H1 (cell line): ENCODE data around the gene MAML3. TPM values are rescaled to one million over a fixed set of nuclear protein-coding genes. Genes with fewer than 3 reads are reported as not detected.

ENCODE experiments used
- CTCF ChIA-PET: fragments of 300-600 bp; sonication (Branson Sonifier 250); formaldehyde crosslinking; loops from one replicate; lab custom pipeline; 2021; ENCODE audit not compliant: partially characterized antibody; lab: Charles Lee
- POLR2A ChIA-PET: fragments of 300-600 bp; sonication (Branson Sonifier 250); formaldehyde crosslinking; loops from one replicate; lab custom pipeline; 2021; ENCODE audit warnings: inconsistent platforms; ENCODE audit not compliant: partially characterized antibody; lab: Charles Lee
- DNase-seq, 2 experiments: peaks; one replicate each; pipeline versions ENCODE4 v3.0.0 to v3.0.0-alpha.2; 2010 to 2022; ENCODE audit warnings: low spot score in 2 of 2, low read depth in 1 of 2, mixed read lengths in 1 of 2
- FAIRE-seq: peaks from 2 replicates; lab custom pipeline; 2011; peaks lifted over from hg19 to GRCh38; lab: Jason Lieb, UNC
- H2AFZ ChIP-seq: 2 replicates; pipeline ENCODE4 v1.8.1; 2012; ENCODE audit warnings: low read length, inconsistent platforms
- H2AK5ac ChIP-seq: 2 replicates; pipeline ENCODE4 v1.6.1; 2013; ENCODE audit warnings: low read depth, low read length
- H2BK120ac ChIP-seq: replicated peaks from 2 replicates; pipeline ENCODE3; 2013; ENCODE audit warnings: low read depth, low read length, inconsistent platforms
- H2BK12ac ChIP-seq: 2 replicates; pipeline ENCODE4 v1.6.1; 2013; ENCODE audit warnings: low read depth, low read length
- H2BK15ac ChIP-seq: 2 replicates; pipeline ENCODE4 v1.6.1; 2013; ENCODE audit warnings: low read length
- H2BK20ac ChIP-seq: 2 replicates; pipeline ENCODE4 v1.6.1; 2013; ENCODE audit warnings: low read length
- H2BK5ac ChIP-seq: 2 replicates; pipeline ENCODE4 v1.6.1; 2013; ENCODE audit warnings: low read depth, low read length
- H3K14ac ChIP-seq: 2 replicates; pipeline ENCODE4 v1.6.1; 2013; ENCODE audit warnings: inconsistent platforms; ENCODE audit not compliant: insufficient read length
- H3K18ac ChIP-seq: 2 replicates; pipeline ENCODE4 v1.6.1; 2013; ENCODE audit warnings: low read length; ENCODE audit errors: extremely low read depth
- H3K23ac ChIP-seq: 2 replicates; pipeline ENCODE4 v1.6.1; 2013; ENCODE audit warnings: inconsistent platforms; ENCODE audit not compliant: insufficient read length
- H3K23me2 ChIP-seq: 2 replicates; pipeline ENCODE4 v1.6.1; 2013; ENCODE audit warnings: low read depth, low read length
- H3K27ac ChIP-seq: 2 replicates; pipeline ENCODE4 v1.6.1; 2011; ENCODE audit warnings: low read depth, low read length, inconsistent platforms
- H3K27me3 ChIP-seq, 4 experiments: replicated peaks in 1 of 4; 1 replicate in 1 of 4; 2 replicates in 3 of 4; pipeline versions ENCODE4 v1.6.1 to v1.8.1; 2011 to 2013; ENCODE audit warnings: low read length in 3 of 4, mild to moderate bottlenecking in 3 of 4, inconsistent platforms in 2 of 4, mixed read lengths in 2 of 4, moderate library complexity in 1 of 4; ENCODE audit not compliant: control insufficient read depth in 3 of 4, insufficient read depth in 3 of 4; ENCODE audit errors: extremely low read depth in 1 of 4
- H3K36me3 ChIP-seq, 4 experiments: 2 replicates each; pipeline versions ENCODE4 v1.6.1 to v1.8.1; 2011 to 2013; ENCODE audit warnings: mild to moderate bottlenecking in 4 of 4, low read length in 3 of 4, moderate library complexity in 2 of 4, control low read depth in 1 of 4, inconsistent platforms in 1 of 4; ENCODE audit not compliant: insufficient read depth in 4 of 4, control insufficient read depth in 2 of 4
- H3K4ac ChIP-seq: replicated peaks from 2 replicates; pipeline ENCODE3; 2013; ENCODE audit warnings: low read length, low read depth, mixed read lengths, inconsistent platforms; ENCODE audit not compliant: insufficient read length
- H3K4me1 ChIP-seq, 4 experiments: replicated peaks in 1 of 4; 1 replicate in 1 of 4; 2 replicates in 3 of 4; pipeline versions ENCODE4 v1.6.1 to v1.8.1; 2011 to 2013; ENCODE audit warnings: low read length in 3 of 4, inconsistent platforms in 2 of 4, mixed read lengths in 1 of 4; ENCODE audit not compliant: insufficient read depth in 4 of 4, control insufficient read depth in 3 of 4
- H3K4me2 ChIP-seq, 2 experiments: 2 replicates each; pipeline versions ENCODE4 v1.6.1 to v1.8.1; 2011 to 2013; ENCODE audit warnings: low read depth in 2 of 2, low read length in 2 of 2, control low read depth in 1 of 2, inconsistent platforms in 1 of 2, mild to moderate bottlenecking in 1 of 2; ENCODE audit not compliant: insufficient read depth in 1 of 2
- H3K4me3 ChIP-seq, 4 experiments: fragments of 200-600, 300-600 bp in 1 of 4; sonication (generic), shearing (Covaris generic), sonication (Bioruptor Twin) in 1 of 4; 2 replicates each; pipeline versions ENCODE4 v1.5.1 to v1.8.1; 2011 to 2016; ENCODE audit warnings: low read length in 4 of 4, low read depth in 3 of 4, control low read depth in 2 of 4, inconsistent platforms in 2 of 4, mild to moderate bottlenecking in 2 of 4, mixed read lengths in 1 of 4, moderate library complexity in 1 of 4; ENCODE audit not compliant: insufficient read depth in 2 of 4; ENCODE audit errors: extremely low read depth in 1 of 4
- H3K56ac ChIP-seq: replicated peaks from 2 replicates; pipeline ENCODE3; 2013; ENCODE audit warnings: low read depth, mild to moderate bottlenecking, mixed read lengths, low read length, inconsistent platforms; ENCODE audit not compliant: insufficient read length
- H3K79me1 ChIP-seq: 2 replicates; pipeline ENCODE4 v1.6.1; 2013; ENCODE audit warnings: low read depth, low read length, control low read depth
- H3K79me2 ChIP-seq, 2 experiments: 2 replicates each; pipeline versions ENCODE4 v1.6.1 to v1.8.1; 2012 to 2013; ENCODE audit warnings: low read length in 2 of 2, mild to moderate bottlenecking in 2 of 2, inconsistent platforms in 1 of 2; ENCODE audit not compliant: insufficient read depth in 2 of 2, control insufficient read depth in 1 of 2
- H3K9ac ChIP-seq, 4 experiments: replicated peaks in 1 of 4; 1 replicate in 1 of 4; 2 replicates in 3 of 4; pipeline versions ENCODE4 v1.6.1 to v1.8.1; 2011 to 2013; ENCODE audit warnings: low read depth in 3 of 4, low read length in 3 of 4, control low read depth in 2 of 4, mild to moderate bottlenecking in 2 of 4, moderate library complexity in 2 of 4, inconsistent platforms in 1 of 4; ENCODE audit errors: extremely low read depth in 1 of 4
- H3K9me3 ChIP-seq, 2 experiments: 2 replicates each; pipeline versions ENCODE4 v1.6.1 to v1.8.1; 2012 to 2013; ENCODE audit warnings: mild to moderate bottlenecking in 2 of 2, moderate library complexity in 2 of 2, control low read depth in 1 of 2, inconsistent platforms in 1 of 2, low read depth in 1 of 2, low read length in 1 of 2, mixed read lengths in 1 of 2; ENCODE audit not compliant: insufficient read depth in 2 of 2
- H4K20me1 ChIP-seq, 2 experiments: replicated peaks in 1 of 2; 2 replicates each; pipeline versions ENCODE3 to v1.8.1; 2011 to 2013; ENCODE audit warnings: inconsistent platforms in 2 of 2, low read length in 2 of 2, mild to moderate bottlenecking in 1 of 2; ENCODE audit not compliant: insufficient read depth in 2 of 2, control insufficient read depth in 1 of 2
- H4K5ac ChIP-seq: 2 replicates; pipeline ENCODE4 v1.6.1; 2013; ENCODE audit warnings: low read length, low read depth, mixed read lengths, inconsistent platforms; ENCODE audit not compliant: insufficient read length
- H4K8ac ChIP-seq: 2 replicates; pipeline ENCODE4 v1.8.0; 2013; ENCODE audit warnings: mild to moderate bottlenecking, moderate library complexity, low read length, inconsistent platforms; ENCODE audit not compliant: insufficient read depth; ENCODE audit errors: extremely low read depth
- H4K91ac ChIP-seq: replicated peaks from 2 replicates; pipeline ENCODE3; 2013; ENCODE audit warnings: low read length, mixed read lengths, inconsistent platforms; ENCODE audit not compliant: insufficient read length
- BCL11A ChIP-seq, 2 experiments: IDR thresholded peaks; one replicate each; pipeline ENCODE4 v1.6.1; 2011; ENCODE audit warnings: low read depth in 2 of 2, low read length in 2 of 2, mild to moderate bottlenecking in 2 of 2
- CBX8 ChIP-seq: fragments of 300-800, 300-1000 bp; sonication (generic); IDR thresholded peaks from 2 replicates; pipeline ENCODE4 v1.7.1; 2016; ENCODE audit warnings: low read depth, low read length, borderline replicate concordance
- CHD1 ChIP-seq: IDR thresholded peaks from 2 replicates; pipeline ENCODE4 v1.6.1; 2012; ENCODE audit warnings: low read depth, low read length, improper control_type of control experiment
- CTBP2 ChIP-seq: IDR thresholded peaks from 2 replicates; pipeline ENCODE4 v1.7.0; 2011; ENCODE audit warnings: borderline replicate concordance, mild to moderate bottlenecking, moderate library complexity, mixed read lengths, low read length; ENCODE audit not compliant: insufficient read depth, insufficient read length
- JUND ChIP-seq: IDR thresholded peaks from 2 replicates; pipeline ENCODE4 v1.6.1; 2011; ENCODE audit warnings: mild to moderate bottlenecking, improper control_type of control experiment, low read length
- POU5F1 ChIP-seq: IDR thresholded peaks from 2 replicates; pipeline ENCODE4 v1.6.1; 2011; ENCODE audit warnings: low read depth, mild to moderate bottlenecking, low read length, moderate library complexity
- SAP30 ChIP-seq: fragments of 300-600 bp; sonication (generic); IDR thresholded peaks from 2 replicates; pipeline ENCODE4 v1.7.1; 2012; ENCODE audit warnings: low read length, moderate library complexity, mild to moderate bottlenecking, inconsistent platforms; ENCODE audit not compliant: insufficient read depth, insufficient replicate concordance
- SUZ12 ChIP-seq: fragments of 200-600 bp; sonication (generic); IDR thresholded peaks from 2 replicates; pipeline ENCODE4 v1.6.1; 2012; ENCODE audit warnings: mild to moderate bottlenecking, inconsistent platforms, low read length, moderate library complexity, mixed read lengths
- ZNF274 ChIP-seq: IDR thresholded peaks from 2 replicates; pipeline ENCODE4 v1.7.0; 2012; ENCODE audit warnings: low read length, borderline replicate concordance; ENCODE audit errors: extremely low read depth
- WGBS, 2 experiments: shearing (Covaris generic) in 1 of 2; methylation state at CpG; one replicate each; pipeline versions ENCODE4 v1.1.6 to v1.1.7; 2013 to 2015; ENCODE audit warnings: low lambda C conversion rate in 2 of 2, mixed read lengths in 2 of 2, inconsistent platforms in 1 of 2, low coverage in 1 of 2, missing lambda C conversion rate in 1 of 2; ENCODE audit not compliant: insufficient replicate concordance in 2 of 2, insufficient coverage in 1 of 2, insufficient read length in 1 of 2; ENCODE audit errors: extremely low coverage in 1 of 2, missing lambda C conversion rate in 1 of 2; 5-methylcytosine and 5-hydroxymethylcytosine counted together
- polyA plus RNA-seq, 7 experiments: library from polyadenylated mRNA; depleted of rRNA in 3 of 7; stranded (reverse) in 5 of 7; unstranded in 2 of 7; fragments of >200 nt in 5 of 7; fragments of 200-250 nt in 2 of 7; gene quantifications; 1 replicate in 5 of 7; 2 replicates in 1 of 7; 4 replicates in 1 of 7; pipeline versions ENCODE4 v1.2.1 to v1.2.3, GENCODE V29; 2011 to 2013; ENCODE audit warnings: missing spikeins in 2 of 7, mixed read lengths in 2 of 7
- total RNA-seq: library from RNA; stranded (reverse); fragmentation: NEBNext Ultra II Directional; extraction: Animal tissue kit (Norgen Biotek cat#: 25700); gene quantifications from 2 replicates; pipeline ENCODE4 v1.2.1, GENCODE V29; 2021
- TF ChIP-seq, protein P1 (sequence below): IDR thresholded peaks from 2 replicates; pipeline ENCODE4 v1.6.1; 2011; ENCODE audit warnings: low read length, improper control_type of control experiment

The MAML3 gene
- total and polyA plus RNA-seq, 2 of the 8 experiments (the other 6 are each of a cell fraction or from before 2014, with no cell fraction given): 2.1 to 5.7 TPM

DNA sequence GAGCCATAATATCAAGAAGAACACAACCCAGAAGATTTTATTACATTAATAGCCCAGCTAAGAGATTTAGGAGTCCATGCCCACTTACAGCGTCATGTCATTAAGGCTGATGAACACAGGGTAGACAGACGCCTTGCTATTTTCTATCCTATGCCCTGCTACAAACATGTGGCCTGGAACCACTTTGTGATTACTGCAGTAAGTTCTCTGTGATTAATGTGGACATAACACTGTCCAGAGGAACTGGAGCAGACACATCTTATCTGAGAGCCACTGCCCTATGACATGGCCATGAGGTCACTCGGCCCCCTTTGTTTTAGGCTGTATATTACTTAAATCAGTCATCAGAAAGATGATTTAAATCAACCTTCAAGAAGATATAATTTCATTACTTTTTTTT is 211.7 kb downstream of the MAML3 start:
- H3K27ac ChIP-seq: no peak overlapping the region
- ChIA-PET POLR2A (no interaction called here), CTCF (interaction anchor here (1.0 kb wide), 1 partner anchor 11 kb away, joined by 3 read pairs; no protein-coding TSS in a partner anchor)
- no peak overlapping the region; the same call in 1 of the 2 replicates for H2BK12ac ChIP-seq
- no peak overlapping the region for H4K8ac ChIP-seq
- no peak overlapping the region for H2BK20ac ChIP-seq
- H3K4me1 ChIP-seq: peaks cover 0 to 4% (median 0%) of the 10 kb centered on the region in 4 experiments; a peak in 1 of 7 replicates
- no peaks in the 10 kb centered on the region for H3K27me3 ChIP-seq
- no peaks in the 10 kb centered on the region for H3K36me3 ChIP-seq
- no peak overlapping the region for H2AFZ ChIP-seq
- no peak overlapping the region for H3K56ac ChIP-seq
- no peaks in the 10 kb centered on the region for H3K79me2 ChIP-seq
- FAIRE-seq (no peak), DNase-seq (no peak)
- H2AK5ac ChIP-seq: no peak overlapping the region
- H3K4me2 ChIP-seq: no peak overlapping the region
- 95% methylated on average over 3 of the region's 3 CpGs; no CpG with 5 or more reads in 1 of the 2 experiments for WGBS, 2 experiments
- 0 out of 2 replicates have a peak overlapping the region, but pooled peaks have one; percentile 2 for H3K18ac ChIP-seq
- H2BK15ac ChIP-seq: no peak overlapping the region
- H4K5ac ChIP-seq: no peak overlapping the region
- H2BK120ac ChIP-seq: no peak overlapping the region
- no peak overlapping the region for H3K4me3 ChIP-seq
- no peaks in the 10 kb centered on the region for H3K23me2 ChIP-seq
- peak overlapping the region; percentile 66 for H4K91ac ChIP-seq
- peak overlapping the region; percentile 39 for H3K4ac ChIP-seq
- no peak overlapping the region for H3K9ac ChIP-seq
- no peak overlapping the region for H3K14ac ChIP-seq
- no peak overlapping the region for H3K23ac ChIP-seq
- no peaks in the 10 kb centered on the region for H3K9me3 ChIP-seq
- no peak overlapping the region for H2BK5ac ChIP-seq
- no peaks in the 10 kb centered on the region for H4K20me1 ChIP-seq
- no peaks in the 10 kb centered on the region for H3K79me1 ChIP-seq
- TF ChIP-seq CTBP2: no peak
- TF ChIP-seq, protein P1, sequence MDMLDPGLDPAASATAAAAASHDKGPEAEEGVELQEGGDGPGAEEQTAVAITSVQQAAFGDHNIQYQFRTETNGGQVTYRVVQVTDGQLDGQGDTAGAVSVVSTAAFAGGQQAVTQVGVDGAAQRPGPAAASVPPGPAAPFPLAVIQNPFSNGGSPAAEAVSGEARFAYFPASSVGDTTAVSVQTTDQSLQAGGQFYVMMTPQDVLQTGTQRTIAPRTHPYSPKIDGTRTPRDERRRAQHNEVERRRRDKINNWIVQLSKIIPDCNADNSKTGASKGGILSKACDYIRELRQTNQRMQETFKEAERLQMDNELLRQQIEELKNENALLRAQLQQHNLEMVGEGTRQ: no peak
- no peak for TF ChIP-seq SAP30
- TF ChIP-seq ZNF274: no peak
- no peak for TF ChIP-seq JUND
- no peak for TF ChIP-seq CBX8
- TF ChIP-seq POU5F1: no peak
- TF ChIP-seq SUZ12: no peak
- TF ChIP-seq BCL11A (IDR thresholded peaks at IDR 0.05; ENCODE audit: low read depth in 2 of 2, low read length in 2 of 2): no peak
- no peak for TF ChIP-seq CHD1
